NCI-H128 (cell line): Measurements from ENCODE around the gene EVPL.
"Not testable (repeated sequence)": the region's sequence is repeated elsewhere in the genome, so short reads cannot be mapped to it uniquely, and the experiment has no call there.

Experiments
- DNase-seq: peaks from one replicate; lab custom pipeline; 2025; ENCODE audit not compliant: unreplicated experiment; lab: John Stamatoyannopoulos, UW

The EVPL gene

DNA sequence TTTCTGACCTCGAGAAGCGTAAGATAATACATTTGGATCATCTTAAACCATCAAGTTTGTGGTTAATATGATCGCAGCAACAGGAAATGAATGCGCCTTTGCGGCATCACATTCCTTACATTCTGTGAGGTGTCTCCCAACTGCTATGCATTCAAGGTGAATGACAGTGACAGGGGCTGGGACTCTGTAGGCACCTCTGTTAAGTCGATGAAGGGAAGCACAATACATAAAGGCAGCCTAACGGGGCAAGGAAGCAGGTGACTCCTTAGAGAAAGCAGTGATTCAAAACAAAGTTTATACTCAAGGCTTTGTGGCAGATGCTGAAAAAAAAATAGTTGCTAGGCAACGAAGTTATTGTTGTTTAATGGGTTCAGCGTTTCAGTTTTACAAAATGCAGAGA, 21.6 kb upstream of the EVPL start:
- DNase-seq = no peak

DNA sequence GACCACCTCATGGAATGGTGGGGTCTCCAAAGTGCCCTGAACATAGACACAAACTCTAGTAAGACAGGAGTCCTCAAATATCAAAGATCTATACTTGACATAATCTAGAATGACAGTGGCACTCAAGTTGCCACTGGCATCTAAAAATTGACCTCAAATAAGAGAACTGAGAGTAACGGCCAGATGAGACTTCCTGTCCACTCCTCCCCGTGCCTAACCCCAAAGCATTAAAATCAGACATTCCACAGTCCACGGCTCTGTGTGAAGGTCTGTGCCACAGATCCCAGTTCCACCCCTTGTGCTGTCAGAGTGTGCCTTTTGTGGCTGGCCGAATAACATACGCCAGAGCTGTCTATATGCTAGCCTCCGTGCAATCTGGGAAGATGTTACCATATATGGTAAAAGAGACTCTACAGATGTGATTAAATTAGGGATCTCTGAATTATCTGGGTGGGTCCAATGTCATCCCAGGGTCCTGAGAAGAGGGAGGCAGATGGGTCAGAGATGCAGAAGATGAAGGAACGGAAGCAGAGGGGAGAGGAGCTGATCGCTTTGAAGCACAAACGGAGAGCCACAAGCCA, 21.0 kb upstream of the EVPL start:
- no peak for DNase-seq

DNA sequence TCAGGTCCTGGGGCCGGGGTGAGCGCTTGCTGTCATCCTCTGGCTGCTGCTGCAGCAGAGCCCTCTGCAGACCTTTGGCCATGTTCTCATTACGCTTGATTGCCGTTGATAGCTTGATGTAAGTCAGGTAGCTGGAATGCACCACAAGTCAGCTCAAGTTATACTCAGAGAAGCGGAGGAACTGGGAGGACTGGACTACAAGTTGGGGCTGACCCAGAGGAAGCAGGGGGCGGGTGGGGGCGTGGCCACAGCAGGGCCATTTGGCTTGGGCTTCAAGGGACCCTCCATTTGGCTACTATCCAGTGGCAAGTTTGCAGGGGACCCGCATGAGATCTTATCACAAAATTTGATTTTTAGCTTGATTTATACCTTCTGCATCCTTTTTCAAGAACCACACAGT, 19.0 kb upstream of the EVPL start:
- no peak for DNase-seq

DNA sequence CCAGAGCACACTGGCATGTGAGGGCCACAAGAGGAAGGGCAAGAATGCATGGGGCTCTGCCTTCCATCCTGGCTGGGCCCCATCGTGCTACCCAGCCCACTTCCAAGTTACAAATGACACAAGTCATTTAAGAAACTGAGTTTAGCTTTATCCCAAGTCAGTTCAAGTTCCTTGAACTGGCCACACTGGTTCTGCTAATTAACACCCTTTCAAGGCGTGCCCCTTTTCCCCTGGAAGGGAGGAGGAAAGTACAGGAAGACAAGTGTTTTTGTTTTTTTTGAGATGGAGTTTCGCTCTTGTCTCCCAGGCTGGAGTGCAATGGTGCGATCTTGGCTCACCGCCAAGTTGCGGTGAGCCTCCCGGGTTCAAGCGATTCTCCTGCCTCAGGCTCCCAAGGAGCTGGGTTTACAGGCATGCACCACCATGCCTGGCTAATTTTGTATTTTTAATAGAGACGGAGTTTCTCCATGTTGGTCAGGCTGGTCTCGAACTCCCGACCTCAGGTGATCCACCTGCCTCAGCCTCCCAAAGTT, 17.4 kb upstream of the EVPL start:
- not testable (repeated sequence) for DNase-seq

DNA sequence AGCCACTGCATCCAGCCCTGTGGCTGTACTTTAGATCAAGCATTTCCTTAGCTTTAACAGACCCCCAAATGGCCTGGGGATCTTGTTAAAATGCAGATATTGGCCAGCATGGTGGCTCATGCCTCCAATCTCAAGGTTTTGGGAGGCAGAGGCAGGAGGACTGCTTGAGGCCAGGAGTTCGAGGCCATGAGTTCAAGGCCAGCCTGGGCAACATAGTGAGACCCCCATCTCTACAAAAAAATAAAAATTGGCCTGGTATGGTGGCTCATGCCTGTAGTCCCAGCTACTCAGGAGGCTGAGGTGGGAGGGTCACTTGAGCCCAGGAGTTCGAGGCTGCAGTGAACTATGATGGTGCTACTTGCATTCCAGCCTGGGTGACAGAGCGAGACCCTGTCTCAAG, 15.8 kb upstream of the EVPL start:
- not testable (repeated sequence) for DNase-seq

DNA sequence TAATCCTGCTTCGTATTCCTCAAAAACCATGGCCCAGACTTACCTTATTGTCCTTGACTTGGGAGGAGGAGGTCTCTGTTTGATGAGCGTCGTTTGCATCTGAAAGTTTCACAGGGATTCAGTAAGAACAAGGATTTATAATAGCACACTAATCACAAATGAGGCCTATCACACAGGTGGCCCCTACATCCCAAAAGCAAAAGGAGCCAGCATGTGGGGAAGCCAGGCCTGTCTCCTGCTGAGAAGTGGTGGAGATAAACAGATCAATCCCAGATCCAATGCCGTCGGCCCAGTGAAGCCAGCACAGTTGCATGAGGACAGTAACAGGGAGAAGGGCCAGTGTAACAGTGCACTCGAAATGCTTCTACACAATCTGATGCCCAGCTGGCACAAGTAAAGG, 13.3 kb upstream of the EVPL start:
- no peak for DNase-seq

DNA sequence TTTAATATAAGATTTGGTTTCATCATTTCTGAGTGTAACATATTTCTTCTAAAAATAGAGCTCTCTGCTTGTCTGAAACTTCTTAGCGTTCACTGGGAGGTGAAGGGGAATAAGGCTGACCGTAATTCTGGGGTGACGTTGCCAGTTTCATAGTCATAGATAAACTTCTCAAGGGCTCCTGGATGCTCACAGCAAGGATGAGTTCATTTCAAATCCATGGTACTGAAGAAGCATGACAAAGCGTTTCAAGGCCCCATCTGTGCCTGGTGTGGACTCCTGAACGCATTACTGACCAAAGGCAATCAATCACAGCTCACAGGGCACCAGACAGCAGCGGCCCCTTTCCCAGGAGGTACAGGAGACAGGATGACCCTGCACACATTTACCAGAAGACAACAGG, 12.0 kb upstream of the EVPL start:
- DNase-seq = no peak

DNA sequence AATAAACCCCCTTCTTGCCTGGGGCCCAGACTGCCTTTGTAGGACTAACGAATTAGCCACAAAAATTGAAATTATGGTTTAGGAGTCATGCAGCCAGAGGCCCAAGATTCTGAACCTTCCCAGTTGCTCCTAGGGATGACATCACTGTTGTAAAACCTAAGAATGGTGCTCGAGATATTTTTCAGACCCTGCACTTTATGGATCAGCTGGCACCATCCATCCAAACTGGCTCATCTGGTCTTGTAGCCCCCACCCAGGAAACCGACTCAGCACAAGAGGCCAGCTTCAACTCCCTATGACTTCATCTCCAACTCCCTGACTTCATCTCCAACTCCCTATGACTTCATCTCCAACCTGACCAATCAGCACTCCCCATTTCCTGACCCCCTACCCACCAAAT, 10.9 kb upstream of the EVPL start:
- DNase-seq = no peak

DNA sequence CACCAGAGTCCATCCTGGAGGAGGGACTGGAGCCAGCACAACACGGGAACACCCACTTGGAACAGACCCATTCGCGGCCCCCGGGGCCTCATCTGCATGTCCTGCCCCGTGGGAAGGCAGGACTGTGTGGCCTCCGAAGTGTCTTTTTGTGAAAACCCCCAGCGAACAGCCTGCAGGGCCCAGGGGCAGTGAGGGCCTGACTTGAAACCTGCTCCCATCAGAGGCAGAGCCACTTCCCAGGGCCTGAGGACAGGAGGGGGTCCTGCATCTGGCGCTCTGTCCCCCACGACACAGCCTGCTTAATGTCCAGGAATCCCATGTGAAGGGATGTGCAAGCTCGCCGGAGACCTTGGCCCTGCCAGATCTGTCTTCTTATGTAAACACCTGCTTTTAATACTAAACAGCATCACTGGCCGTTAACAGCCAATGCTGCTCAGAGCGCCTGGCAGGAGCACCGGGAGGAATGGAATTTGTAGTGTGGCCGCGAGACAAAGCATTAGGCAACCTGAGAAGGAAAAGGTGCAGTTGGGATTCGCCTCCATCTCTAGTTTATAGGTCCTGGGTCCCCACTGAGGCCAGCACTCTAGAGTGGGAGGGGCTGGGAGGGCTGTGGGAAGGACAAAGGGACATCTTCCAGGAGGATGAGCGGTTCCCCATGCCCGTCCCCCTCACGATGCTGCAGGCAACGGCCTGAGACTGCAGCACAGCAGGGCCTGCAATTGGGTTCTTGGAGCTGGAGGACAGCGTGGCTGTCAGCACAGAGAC, 9.6 kb upstream of the EVPL start:
- no peak for DNase-seq

DNA sequence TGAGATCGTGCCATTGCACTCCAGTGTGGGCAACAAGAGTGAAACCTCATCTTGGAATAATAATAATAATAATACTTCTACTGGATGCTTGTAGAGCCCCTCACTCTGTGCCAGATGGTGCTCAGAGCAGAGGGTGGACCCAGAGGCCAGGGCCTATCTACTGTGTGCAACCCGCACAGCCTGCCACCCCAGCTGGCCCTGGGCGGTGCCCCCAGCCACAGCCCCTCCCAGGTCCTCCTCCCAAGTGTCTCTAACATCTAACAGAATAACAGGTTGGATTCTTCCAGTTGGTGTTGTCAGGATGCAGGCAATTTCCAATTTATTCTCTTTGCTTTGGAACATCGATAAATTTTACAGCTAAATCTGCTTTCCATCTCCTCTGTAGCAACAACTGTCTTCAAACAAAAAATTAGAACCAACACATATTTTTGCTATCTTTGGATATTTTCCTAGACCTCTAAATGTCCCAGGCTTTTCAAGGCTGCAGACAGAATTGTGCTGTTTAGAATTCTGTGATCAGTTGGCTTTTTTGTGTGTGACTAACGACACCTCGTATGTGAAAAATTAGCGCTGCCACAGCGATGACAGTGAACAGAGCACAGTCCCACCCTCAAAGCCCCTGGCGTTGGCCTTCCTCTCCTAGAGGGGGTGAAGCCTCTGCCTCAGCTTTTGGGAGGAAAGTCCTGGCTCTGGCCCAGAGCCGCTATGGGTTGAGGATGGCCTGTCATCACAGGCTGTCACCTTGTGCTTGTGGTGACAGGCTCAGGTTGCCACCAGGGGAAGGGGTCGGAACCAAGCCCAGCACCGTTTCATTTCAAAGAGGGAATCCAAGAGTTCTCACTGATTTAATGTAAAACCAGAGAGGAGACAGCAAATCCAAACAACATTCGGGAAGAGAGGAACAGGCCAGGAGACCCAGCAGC, 7.6 kb upstream of the EVPL start:
- no peak for DNase-seq

DNA sequence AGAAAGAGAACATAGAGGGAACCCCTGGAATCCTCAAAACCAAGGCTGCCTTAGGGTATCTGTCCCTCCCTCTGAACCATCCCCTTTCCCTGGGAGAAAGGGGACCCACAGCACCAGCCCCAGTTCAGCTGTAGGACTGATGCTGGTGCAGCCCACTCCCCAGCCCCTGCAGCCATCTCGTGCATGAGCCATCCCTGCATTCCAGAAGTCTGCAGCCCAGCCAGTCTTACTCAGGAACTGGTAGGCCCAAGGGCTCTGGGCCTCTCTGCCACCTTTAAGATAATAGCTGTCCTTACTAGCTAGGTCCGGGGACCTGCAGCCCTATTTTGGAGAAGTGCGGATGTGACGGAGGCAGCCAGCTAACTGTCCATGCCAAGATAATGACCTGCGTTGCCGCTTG, 6.0 kb upstream of the EVPL start:
- no peak for DNase-seq

DNA sequence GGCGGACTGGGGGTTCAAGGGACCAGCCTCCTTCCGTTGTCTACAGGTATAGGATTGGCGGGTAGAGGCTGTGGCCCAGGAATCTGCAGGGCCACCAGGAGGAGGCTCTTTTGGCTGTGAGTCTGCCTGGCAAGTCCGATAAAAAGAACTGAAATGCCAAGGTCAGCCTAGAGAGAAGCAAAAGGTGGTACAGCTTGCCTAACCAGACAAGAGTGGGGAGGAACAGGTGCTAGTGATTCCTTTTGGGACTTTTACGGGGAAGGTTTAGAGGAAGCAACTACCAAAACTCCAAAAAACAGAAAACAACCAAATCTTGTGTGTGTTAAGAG, 5.6 kb upstream of the EVPL start:
- DNase-seq = no peak

DNA sequence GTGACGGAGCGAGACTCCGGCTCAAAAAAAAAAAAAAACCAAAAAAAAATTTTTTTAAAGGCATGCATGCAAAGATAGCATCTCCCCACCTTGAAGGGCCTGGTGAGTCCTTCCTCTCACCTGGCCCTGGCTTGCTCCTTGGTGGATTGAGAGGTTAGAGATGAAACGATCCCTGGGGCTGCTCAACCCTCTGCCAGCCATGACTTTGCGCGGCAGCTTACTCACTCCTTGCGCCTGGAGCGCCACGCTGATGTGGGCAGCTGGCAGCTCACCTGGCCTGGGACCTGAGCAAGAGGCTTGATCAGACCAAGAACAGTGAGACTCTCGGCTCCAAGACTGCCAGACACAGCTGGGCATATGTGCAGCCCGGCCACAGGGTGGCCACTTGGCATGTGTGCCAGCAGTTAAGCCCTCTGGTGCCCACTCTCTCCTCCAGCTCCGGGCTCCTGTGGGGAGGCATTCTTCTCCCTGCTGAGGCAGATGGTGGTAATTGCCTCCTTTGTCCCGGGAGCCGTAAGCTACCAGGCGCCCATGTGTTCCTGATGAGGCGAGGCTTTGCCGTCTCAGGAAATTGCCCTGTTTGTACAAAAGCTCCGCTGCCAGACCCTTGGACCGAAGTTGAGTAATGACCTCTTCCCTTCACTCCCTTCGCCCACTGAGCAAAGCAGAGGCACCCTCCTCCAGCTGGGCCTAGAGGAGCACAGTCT, 5.1 kb upstream of the EVPL start:
- DNase-seq = no peak

DNA sequence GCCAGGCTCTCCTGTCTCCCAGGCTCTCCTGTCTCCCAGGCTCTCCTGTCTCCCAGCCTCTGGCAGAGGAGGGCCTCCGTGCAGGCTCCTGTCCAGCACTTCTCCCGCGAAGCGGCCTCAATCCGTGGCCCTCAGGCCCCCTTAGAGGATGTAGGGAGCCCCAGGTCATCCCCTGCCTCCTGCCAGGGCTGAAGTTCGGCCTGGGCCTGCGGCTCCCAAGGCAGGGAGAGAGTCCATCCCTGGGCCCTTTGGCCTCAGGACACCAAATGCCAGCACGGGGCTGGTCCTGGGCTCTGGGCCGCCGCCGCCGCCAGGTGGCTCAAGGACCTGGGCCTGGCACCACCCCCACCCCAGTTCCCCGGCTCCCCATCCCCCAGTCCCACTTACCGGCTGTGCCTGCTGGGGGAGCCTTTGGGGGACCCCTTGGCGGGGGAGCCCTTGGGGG, 370 bp downstream of the EVPL start:
- no peak for DNase-seq

DNA sequence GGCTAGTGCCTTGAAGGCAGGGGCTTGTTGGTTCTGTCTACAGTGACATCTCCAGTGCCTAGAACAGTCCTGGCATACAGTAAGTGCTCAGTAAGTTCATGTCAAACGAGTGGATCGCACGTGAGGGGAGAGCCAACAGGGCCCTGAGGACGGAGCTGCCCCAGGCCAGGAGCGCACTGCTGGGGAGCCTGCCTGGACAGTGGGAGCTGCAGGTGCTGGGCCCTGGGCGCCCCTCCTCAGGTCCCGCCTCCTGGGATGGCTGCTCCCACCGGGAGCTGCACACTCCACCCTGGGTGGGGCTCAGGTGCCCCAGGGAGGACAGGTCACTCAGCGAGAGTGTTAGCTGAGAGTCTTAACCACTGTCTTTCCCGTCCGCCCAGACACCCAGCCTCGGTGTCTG, 1.8 kb downstream of the EVPL start:
- no peak for DNase-seq

DNA sequence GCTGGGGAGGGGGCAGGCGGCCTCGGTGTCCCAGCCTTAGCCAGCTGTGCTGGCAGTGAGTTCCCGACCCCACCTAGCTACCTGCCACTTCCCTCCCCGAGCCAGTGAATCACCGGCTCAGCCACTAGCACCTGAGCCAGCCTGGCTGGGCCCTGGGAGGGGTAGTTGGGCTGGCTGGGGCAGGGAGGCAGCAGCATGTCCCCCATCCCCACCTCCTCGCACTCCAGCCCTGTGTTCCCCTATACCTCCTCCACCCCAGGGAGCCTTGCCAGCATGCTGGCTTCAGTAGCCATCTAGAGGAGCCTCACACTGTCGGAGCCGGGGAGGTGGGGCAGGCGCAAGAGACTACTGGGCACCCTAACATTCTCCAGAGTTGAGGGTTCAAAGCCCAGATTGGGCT, 2.8 kb downstream of the EVPL start:
- no peak for DNase-seq

DNA sequence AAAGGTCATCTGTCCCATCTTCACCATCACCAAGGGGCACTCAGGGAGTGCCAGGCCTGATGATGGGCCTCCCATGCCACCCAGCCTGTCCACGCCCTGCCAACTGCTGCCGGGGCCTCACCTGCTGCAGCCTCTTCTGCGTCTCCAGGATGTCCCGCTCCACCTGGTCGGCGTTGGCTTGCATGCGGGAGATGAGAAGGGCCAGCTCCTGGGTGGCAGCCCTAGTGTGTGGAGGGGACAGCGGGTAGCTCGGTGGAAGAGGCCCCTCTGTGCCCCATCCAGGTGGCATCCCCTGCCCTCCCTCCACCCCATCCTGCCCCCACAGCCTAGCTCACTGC, 3.2 kb downstream of the EVPL start:
- no peak for DNase-seq

DNA sequence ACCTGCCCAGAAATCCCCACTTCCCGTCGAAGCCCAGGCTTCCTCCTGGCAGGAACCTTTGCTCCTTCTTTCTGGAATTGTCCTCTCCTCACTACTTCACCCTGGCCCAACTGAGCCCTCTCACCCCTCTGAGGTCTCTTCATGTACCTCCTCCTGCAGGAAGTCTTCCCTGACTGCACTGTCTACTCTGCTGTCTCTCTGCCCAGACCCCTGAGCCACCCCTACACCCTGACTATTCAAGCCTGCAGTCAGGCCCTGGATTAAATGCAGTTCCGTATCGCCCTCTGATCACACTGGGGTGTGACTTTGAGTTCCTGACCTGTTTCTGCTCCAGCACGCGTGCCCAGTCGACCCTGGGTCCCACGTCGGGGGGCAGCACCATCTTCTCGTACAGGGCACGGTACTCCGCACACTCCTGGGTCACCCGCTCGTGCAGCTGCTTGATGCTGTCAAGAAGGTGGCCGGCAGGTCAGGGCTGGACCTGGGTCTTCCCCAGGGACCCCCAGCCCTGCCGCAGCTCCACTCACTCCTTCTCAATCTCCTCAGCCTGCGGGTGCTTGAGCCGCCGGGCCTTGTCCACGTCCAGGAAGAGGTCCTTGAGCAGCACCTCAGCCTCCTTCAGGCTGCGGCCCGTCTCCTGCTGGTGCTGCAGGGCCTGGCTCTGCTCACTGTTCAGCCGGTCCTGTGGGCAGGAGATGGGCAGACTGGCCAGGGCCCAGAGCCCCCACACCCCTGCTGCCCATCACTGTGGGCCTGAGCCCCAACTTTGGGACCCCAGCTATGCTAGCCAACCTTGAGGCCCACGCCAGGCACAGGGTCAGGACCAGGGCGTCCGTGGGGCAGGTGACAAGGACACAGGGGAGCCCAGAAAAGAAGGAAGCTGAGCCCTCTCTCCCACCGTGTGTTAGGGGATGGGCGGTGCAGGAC, 3.9 kb downstream of the EVPL start:
- DNase-seq = no peak

DNA sequence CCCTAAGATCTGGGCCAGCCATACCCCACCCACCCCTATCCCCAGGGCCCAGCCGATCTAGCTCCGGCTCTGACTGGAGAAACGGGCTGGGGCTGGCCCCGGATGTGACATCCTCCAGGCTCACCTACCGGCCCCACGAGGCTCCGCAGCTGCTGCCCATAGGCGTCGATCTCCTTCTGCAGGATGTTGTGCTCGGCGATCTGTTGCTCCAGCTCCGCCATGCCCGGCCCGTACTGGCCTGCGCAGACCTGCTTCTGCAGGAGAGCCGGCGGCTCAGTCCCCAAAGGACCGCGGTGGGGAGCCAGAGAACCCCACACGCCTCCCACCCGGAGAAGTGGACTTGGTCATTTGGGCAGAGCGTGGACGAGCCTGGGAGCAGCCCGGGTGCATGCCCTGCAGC, 4.8 kb downstream of the EVPL start:
- DNase-seq = no peak

DNA sequence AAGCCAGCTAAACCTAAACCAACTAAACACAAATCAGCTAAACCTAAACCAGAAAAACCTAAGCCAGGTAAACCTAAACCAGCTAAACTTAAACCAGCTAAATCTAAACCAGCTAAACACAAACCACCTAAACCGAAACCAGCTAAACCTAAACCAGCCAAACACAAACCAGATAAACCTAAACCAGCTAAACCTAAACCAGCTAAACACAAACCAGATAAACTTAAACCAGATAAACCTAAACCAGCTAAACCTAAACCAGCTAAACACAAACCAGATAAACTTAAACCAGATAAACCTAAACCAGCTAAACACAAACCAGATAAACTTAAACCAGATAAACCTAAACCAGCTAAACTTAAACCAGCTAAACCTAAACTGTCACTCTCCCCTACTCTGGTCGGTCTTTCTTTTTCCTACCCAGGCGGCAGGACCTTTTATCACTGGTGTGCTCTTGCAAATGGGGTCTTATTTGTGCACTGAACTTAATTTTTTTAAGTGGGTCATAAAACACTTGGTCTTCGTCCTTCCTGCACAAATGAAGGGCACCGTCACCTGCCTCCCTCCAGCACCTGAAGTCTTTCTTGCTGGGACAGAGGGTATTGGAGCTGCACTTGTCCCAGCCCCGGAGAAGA, 7.2 kb downstream of the EVPL start:
- DNase-seq = no peak
